BLaER1 treated with 17β-estradiol and CSF1 and Interleukin-3, amounts not matched to agents 10 nM and 100 nM (cell line): ENCODE measurements around the gene MTG2.

Experiments
- H3K27ac ChIP-seq, 11 experiments: shearing (Covaris generic); formaldehyde crosslinking; 2 replicates each; pipeline ENCODE4 v1.8.1; 2022
- H3K27me3 ChIP-seq, 11 experiments: shearing (Covaris generic); formaldehyde crosslinking; 2 replicates each; pipeline ENCODE4 v1.8.1; 2022
- H3K36me3 ChIP-seq, 11 experiments: shearing (Covaris generic); formaldehyde crosslinking; 2 replicates each; pipeline ENCODE4 v1.8.1; 2022
- H3K4me1 ChIP-seq, 10 experiments: shearing (Covaris generic); formaldehyde crosslinking; 2 replicates each; pipeline ENCODE4 v1.8.1; 2022
- H3K4me2 ChIP-seq, 11 experiments: shearing (Covaris generic); formaldehyde crosslinking; 2 replicates each; pipeline ENCODE4 v1.8.1; 2022
- H3K4me3 ChIP-seq, 10 experiments: shearing (Covaris generic); formaldehyde crosslinking; 2 replicates each; pipeline ENCODE4 v1.8.1; 2022
- H3K9ac ChIP-seq, 11 experiments: shearing (Covaris generic); formaldehyde crosslinking; 2 replicates each; pipeline ENCODE4 v1.8.1; 2022
- H3K9me3 ChIP-seq, 11 experiments: shearing (Covaris generic); formaldehyde crosslinking; replicated peaks in 1 of 11; 2 replicates each; pipeline ENCODE4 v1.8.1; 2022
- H4K20me1 ChIP-seq, 11 experiments: shearing (Covaris generic); formaldehyde crosslinking; 2 replicates each; pipeline ENCODE4 v1.8.1; 2022
- Cebpa-rat ChIP-seq, 11 experiments: shearing (Covaris generic); IDR thresholded peaks; 2 replicates each; pipeline ENCODE4 v1.8.1; 2022

Gene MTG2

DNA sequence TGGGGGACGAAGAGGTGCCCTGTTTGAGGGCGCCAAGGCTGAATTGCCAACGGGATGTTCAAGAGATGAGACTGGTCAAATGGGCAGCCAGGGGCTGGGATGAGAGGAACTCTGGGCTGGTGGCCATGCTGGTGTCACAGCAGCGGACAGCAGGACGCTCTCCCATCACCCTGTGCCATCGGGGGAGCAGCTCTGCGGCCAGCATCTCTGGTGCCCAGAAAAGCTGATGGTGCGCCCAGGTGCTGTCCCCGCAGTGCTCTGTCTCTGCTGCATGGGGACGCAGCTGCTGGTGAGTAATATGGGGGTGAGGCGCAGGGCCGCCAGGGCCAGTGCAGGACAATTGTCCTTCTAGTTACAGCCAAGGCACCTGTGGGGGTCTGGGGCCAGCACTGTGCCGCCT is 42.2 kb downstream of the MTG2 start:
- H3K4me1 ChIP-seq: peaks cover 11 to 63% (median 47%) of the 10 kb centered on the region in 10 experiments; a peak in 17 of 20 replicates
- H4K20me1 ChIP-seq: peaks cover 0 to 87% (median 35%) of the 10 kb centered on the region in 11 experiments; a peak in 20 of 22 replicates
- peak overlapping the region in 6 of 11 experiments; percentile 66 to 90 (median 78); a peak in 10 of 22 replicates for H3K4me2 ChIP-seq
- peaks cover 34 to 65% (median 38%) of the 10 kb centered on the region in 11 experiments for H3K27me3 ChIP-seq
- H3K4me3 ChIP-seq: no peak overlapping the region
- no peaks in the 10 kb centered on the region for H3K36me3 ChIP-seq
- H3K9ac ChIP-seq: no peak overlapping the region
- TF ChIP-seq Cebpa-rat (IDR thresholded peaks at IDR 0.05): no peak
- no peak overlapping the region for H3K27ac ChIP-seq
- no peaks in the 10 kb centered on the region for H3K9me3 ChIP-seq

DNA sequence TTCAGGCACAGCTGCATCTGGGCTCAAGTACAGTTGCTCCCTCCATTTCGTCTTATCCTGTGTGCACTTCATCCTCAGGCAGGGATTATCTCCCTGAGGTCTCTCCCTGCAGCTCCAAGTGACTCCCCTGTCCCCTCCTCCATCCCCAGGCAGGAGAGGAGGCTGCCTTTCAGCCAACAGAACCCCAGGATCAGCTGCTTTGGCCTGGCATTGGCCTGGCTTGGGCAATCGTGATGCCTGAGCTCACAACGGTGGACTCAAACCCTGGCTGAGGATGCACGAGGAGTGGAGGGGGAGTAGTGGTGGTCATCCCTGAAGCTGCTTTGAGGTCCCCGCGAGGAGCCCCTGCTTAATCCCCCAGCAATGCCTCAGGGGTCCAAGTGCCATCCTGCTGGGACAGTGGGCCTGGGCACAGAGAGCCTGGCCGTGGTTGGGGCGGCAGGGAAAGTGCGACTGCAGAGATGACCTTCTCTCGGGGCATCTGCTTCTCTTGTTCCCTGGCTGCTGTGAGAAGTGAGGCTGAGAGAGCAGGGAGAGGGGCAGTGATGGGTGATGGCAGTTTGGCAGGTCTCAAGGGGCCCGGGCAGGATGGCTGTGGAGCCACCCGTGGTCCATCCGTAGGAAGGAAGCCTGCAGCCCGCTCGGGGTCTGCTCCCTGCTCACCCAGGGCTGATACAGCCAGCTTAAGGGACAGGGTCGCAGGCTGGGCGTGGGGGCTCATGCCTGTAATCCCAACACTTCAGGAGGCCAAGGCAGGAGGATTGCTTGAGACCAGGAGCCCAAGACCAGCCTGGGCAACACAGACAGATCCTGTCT is 43.2 kb downstream of the MTG2 start:
- peak overlapping the region in 1 of 10 experiments; percentile 36; a peak in 1 of 20 replicates for H3K4me3 ChIP-seq
- peaks cover 25 to 55% (median 29%) of the 10 kb centered on the region in 11 experiments for H3K27me3 ChIP-seq
- H4K20me1 ChIP-seq: peaks cover 0 to 78% (median 26%) of the 10 kb centered on the region in 11 experiments; a peak in 19 of 22 replicates
- no peaks in the 10 kb centered on the region for H3K9me3 ChIP-seq
- H3K9ac ChIP-seq: peak overlapping the region in 4 of 11 experiments; percentile 7 to 59 (median 34); a peak in 5 of 22 replicates
- TF ChIP-seq Cebpa-rat (IDR thresholded peaks at IDR 0.05): no peak
- no peak overlapping the region for H3K27ac ChIP-seq
- H3K4me1 ChIP-seq: peaks cover 3 to 56% (median 40%) of the 10 kb centered on the region in 10 experiments; a peak in 17 of 20 replicates
- peak overlapping the region in 8 of 11 experiments; percentile 51 to 90 (median 75); a peak in 16 of 22 replicates for H3K4me2 ChIP-seq
- no peaks in the 10 kb centered on the region for H3K36me3 ChIP-seq

DNA sequence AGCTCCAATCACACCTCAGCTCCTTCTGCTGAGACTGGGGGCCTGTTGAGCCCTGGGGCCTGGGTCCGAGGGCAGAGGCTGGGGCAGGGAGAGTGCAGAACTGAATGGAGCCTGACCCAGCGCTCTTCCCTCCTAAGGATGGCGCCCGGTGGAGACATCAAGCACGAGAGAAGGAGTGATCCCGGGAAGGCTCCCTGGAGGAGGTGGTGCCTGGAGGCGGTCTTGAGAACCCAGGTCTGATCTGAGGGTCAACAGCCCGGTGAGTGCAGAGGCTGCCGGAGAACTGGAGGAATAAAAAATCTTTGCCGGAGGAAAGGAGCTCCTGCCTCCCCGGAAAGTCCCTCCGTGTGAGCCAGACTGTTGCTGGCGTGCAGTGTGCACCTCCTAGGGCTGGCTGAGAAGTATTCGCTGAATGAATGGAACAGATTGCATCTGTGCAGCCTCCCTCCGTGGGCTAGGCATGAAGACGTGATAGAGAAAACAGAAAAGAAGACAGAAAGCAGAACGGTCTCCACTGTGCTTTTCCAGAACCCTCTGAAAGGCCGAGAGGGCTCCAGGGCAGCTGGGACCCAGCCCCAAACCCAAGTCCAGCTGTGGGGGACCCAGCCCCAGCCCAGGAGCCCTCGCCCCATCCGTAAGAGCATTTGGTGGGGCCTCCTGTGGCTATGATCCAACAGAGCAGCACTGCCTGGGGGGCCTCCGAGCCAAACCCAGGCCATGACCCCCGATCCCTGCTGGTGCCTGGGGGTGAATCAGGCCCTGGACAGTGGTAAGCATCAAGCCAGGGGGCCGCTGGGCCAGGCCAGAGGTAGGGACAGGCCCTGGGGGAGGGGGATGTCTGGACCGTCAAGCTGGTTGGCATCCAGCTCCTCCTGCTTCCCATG is 44.1 kb downstream of the MTG2 start:
- H3K27me3 ChIP-seq: peaks cover 15 to 46% (median 20%) of the 10 kb centered on the region in 11 experiments
- peak overlapping the region in 4 of 11 experiments; percentile 7 to 59 (median 34); a peak in 2 of 22 replicates for H3K9ac ChIP-seq
- peaks cover 0 to 69% (median 18%) of the 10 kb centered on the region in 11 experiments; a peak in 12 of 22 replicates for H4K20me1 ChIP-seq
- H3K27ac ChIP-seq: no peak overlapping the region
- no peak overlapping the region for H3K4me3 ChIP-seq
- peaks cover 0 to 53% (median 37%) of the 10 kb centered on the region in 10 experiments; a peak in 15 of 20 replicates for H3K4me1 ChIP-seq
- no peaks in the 10 kb centered on the region for H3K36me3 ChIP-seq
- TF ChIP-seq Cebpa-rat (IDR thresholded peaks at IDR 0.05): no peak
- peak overlapping the region in 8 of 11 experiments; percentile 51 to 90 (median 75); a peak in 15 of 22 replicates for H3K4me2 ChIP-seq
- no peaks in the 10 kb centered on the region for H3K9me3 ChIP-seq

DNA sequence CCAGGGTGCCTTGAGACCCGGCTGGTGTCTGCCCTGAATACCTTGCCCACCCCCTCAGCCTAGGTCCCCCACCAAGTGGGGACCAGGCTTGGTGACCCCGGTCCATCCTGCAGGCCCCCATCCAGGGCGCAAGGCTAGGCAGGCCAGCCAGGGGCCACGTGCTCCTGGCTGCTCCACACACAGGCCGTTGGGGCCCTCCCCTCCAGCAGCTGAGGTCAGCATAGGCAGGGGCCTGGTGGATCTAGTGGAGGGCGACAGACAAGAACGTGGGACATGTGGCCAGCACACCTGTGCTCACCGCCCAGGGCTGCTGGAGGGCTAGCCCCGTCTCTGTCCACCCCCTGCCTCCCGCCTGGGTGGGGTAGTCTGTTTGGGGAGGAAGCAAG is 44.8 kb downstream of the MTG2 start:
- H3K27me3 ChIP-seq: peaks cover 9 to 40% (median 13%) of the 10 kb centered on the region in 11 experiments

DNA sequence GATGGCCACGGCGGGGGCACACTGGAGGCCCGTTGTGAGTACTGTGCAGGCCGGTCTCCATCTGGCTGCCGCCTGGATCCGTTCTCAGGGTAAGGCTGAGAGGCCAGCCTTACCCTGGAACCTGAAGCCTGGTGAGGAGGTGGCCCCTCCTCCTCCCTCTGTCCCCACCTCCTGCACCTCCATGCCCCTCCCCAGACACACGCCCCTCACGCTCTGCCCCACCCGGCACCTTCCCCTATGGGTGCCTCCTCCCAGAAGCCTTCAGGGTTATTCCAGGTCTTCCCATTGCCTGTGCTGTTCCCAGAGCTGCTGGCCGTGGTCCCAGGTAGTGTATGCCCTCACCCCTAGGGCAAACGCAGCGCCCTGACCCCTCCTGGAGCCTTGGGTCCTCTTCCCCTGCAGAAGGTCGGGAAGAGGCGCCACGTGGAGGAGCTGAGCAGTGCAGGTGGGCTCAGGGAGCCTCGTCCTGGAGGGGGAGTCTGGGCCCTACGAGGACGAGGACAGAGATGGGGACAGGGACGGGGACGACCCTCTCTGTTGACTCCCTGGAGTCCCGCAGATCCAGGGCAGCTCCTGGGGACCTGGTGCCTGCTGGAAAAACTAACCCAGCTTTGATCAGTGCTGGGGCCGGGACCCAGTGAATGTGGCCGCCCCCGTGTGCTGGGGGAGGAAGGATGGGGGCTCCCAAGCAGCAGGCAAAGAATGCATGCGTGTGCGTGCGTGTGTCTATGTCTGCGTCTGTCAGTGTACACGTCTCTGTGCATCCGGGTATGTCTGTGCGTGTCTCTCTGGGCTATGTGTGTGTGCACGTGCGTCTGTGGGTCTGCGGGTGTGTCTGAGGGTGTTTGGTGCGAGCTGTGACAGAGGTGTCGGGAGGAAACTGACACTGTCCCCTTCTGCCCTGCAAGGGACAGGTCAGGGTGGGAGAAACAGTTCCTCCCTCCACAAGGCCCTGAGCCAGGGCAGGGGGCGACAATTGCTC is 45.4 kb downstream of the MTG2 start:
- Histone ChIP-seq H3K4me2 (peak overlapping the region in 6 of 11 experiments; percentile 30 to 90 (median 78); a peak in 7 of 22 replicates), H3K27ac (no peak overlapping the region), H3K36me3 (no peaks in the 10 kb centered on the region), H3K27me3 (peaks cover 2 to 33% (median 7%) of the 10 kb centered on the region in 11 experiments; a peak in 17 of 22 replicates), H3K9me3 (no peaks in the 10 kb centered on the region), H3K4me3 (no peak overlapping the region), H4K20me1 (peaks cover 0 to 56% (median 7%) of the 10 kb centered on the region in 11 experiments; a peak in 11 of 22 replicates), H3K9ac (no peak overlapping the region; a peak in 1 of 22 replicates), H3K4me1 (peaks cover 0 to 52% (median 36%) of the 10 kb centered on the region in 10 experiments; a peak in 15 of 20 replicates)
- TF ChIP-seq Cebpa-rat (IDR thresholded peaks at IDR 0.05): no peak

More for the DNA sequence above, 44.8 kb downstream of the MTG2 start:
- peaks cover 0 to 53% (median 37%) of the 10 kb centered on the region in 10 experiments; a peak in 15 of 20 replicates for H3K4me1 ChIP-seq
- no peaks in the 10 kb centered on the region for H3K36me3 ChIP-seq
- no peaks in the 10 kb centered on the region for H3K9me3 ChIP-seq
- H3K27ac ChIP-seq: no peak overlapping the region
- TF ChIP-seq Cebpa-rat (IDR thresholded peaks at IDR 0.05): no peak
- peak overlapping the region in 7 of 11 experiments; percentile 30 to 90 (median 76); a peak in 11 of 22 replicates for H3K4me2 ChIP-seq
- peak overlapping the region in 1 of 11 experiments; percentile 18; a peak in 1 of 22 replicates for H3K9ac ChIP-seq
- H3K4me3 ChIP-seq: no peak overlapping the region
- peaks cover 0 to 63% (median 12%) of the 10 kb centered on the region in 11 experiments; a peak in 11 of 22 replicates for H4K20me1 ChIP-seq

DNA sequence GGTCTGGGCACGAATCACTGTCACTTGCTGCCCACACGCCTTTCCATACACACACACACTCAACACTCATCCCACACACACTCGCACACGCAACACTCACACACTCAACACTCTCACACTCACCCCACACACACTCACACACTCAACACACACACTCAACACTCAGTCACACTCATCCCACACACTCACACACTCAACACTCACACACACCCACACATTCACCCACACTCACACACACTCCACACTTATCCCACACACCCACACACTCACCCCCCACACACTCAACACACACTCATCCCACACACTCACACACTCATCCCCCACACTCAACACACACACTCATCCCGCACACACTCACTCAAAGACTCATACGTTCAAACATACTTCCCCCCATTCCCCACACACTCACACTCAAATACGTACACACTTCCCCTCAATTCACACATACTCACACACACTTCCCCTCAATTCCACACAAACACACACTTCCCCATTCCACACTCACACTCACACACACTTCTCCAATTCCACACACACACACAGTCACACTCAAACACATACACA is 46.2 kb downstream of the MTG2 start:
- Histone ChIP-seq H3K9me3 (peaks cover 0 to 8% (median 5%) of the 10 kb centered on the region in 11 experiments; a peak in 7 of 22 replicates), H3K4me1 (peaks cover 0 to 44% (median 30%) of the 10 kb centered on the region in 10 experiments; a peak in 14 of 20 replicates), H3K9ac (no peak overlapping the region), H3K4me2 (no peak overlapping the region), H3K27ac (no peak overlapping the region), H4K20me1 (peaks cover 0 to 48% (median 7%) of the 10 kb centered on the region in 11 experiments; a peak in 9 of 22 replicates), H3K27me3 (peaks cover 0 to 25% (median 0%) of the 10 kb centered on the region in 11 experiments; a peak in 7 of 22 replicates), H3K36me3 (no peaks in the 10 kb centered on the region), H3K4me3 (no peak overlapping the region)
- no peak for TF ChIP-seq Cebpa-rat (IDR thresholded peaks at IDR 0.05)

DNA sequence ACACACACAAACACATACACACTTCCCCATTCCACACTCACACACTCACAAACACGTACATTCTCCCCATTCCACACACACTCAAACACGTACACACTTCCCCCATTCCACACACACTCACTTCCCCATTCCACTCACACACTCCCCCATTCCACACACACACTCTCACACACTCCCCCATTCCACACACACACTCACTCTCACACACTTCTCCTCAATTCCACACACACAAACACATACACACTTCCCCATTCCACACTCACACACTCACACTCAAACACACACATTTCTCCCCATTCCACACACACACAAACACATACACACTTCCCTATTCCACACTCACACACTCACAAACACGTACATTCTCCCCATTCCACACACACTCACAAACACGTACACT is 46.8 kb downstream of the MTG2 start:
- peaks cover 0 to 42% (median 7%) of the 10 kb centered on the region in 11 experiments; a peak in 9 of 22 replicates for H4K20me1 ChIP-seq
- H3K4me3 ChIP-seq: no peak overlapping the region
- H3K4me1 ChIP-seq: peaks cover 0 to 43% (median 35%) of the 10 kb centered on the region in 10 experiments; a peak in 14 of 20 replicates
- H3K9me3 ChIP-seq: peaks cover 0 to 8% (median 5%) of the 10 kb centered on the region in 11 experiments; a peak in 7 of 22 replicates
- H3K36me3 ChIP-seq: no peaks in the 10 kb centered on the region
- H3K27me3 ChIP-seq: peaks cover 0 to 19% (median 0%) of the 10 kb centered on the region in 11 experiments; a peak in 7 of 22 replicates
- H3K4me2 ChIP-seq: no peak overlapping the region
- no peak overlapping the region for H3K27ac ChIP-seq
- TF ChIP-seq Cebpa-rat (IDR thresholded peaks at IDR 0.05): no peak
- no peak overlapping the region for H3K9ac ChIP-seq
